Measurements from ENCODE around the gene FARS2.
A peak's percentile ranks its signal among the peaks of the same experiment; 100 is the strongest.
"Not testable (repeated sequence)": the region's sequence is repeated elsewhere in the genome, so short reads cannot be mapped to it uniquely, and the experiment has no call there.

FARS2 gene

GRCh38 chr6:5550631-5551030 is 289.3 kb downstream of the FARS2 start:
- DNase-seq = no peak

- no peak for DNase-seq
These were observed 290.9 kb downstream of the FARS2 start for GRCh38 chr6:5552243-5552642.

GRCh38 chr6:5553767-5554166 is 292.5 kb downstream of the FARS2 start:
- DNase-seq = no peak

- no peak for DNase-seq
These were observed 292.9 kb downstream of the FARS2 start for GRCh38 chr6:5554226-5554625.

GRCh38 chr6:5556011-5556410 is 294.7 kb downstream of the FARS2 start:
- DNase-seq = no peak

GRCh38 chr6:5557506-5557905 is 296.2 kb downstream of the FARS2 start:
- DNase-seq = no peak

- DNase-seq = no peak
These were observed 298.3 kb downstream of the FARS2 start for GRCh38 chr6:5559651-5560050.

GRCh38 chr6:5562277-5562676 is 301.0 kb downstream of the FARS2 start:
- DNase-seq = no peak

GRCh38 chr6:5563086-5563485 is 301.8 kb downstream of the FARS2 start:
- DNase-seq = no peak

- DNase-seq = not testable (repeated sequence)
These were observed 303.4 kb downstream of the FARS2 start for GRCh38 chr6:5564746-5565145.

GRCh38 chr6:5565971-5566370 is 304.7 kb downstream of the FARS2 start:
- DNase-seq = no peak

GRCh38 chr6:5566718-5567117 is 305.4 kb downstream of the FARS2 start:
- no peak for DNase-seq

- no peak for DNase-seq
These were observed 306.0 kb downstream of the FARS2 start for GRCh38 chr6:5567352-5567751.

GRCh38 chr6:5567890-5568289 is 306.6 kb downstream of the FARS2 start:
- no peak for DNase-seq

- no peak for DNase-seq
These were observed 308.2 kb downstream of the FARS2 start for GRCh38 chr6:5569491-5569890.

- no peak for DNase-seq
These were observed 309.3 kb downstream of the FARS2 start for GRCh38 chr6:5570641-5571040.

GRCh38 chr6:5580736-5581581 is 319.6 kb downstream of the FARS2 start:
- DNase-seq = no peak

- no peak for DNase-seq
These were observed 321.4 kb downstream of the FARS2 start for GRCh38 chr6:5582762-5583161.

- no peak for DNase-seq
These were observed 322.2 kb downstream of the FARS2 start for GRCh38 chr6:5583528-5583927.

GRCh38 chr6:5584078-5584482 is 322.8 kb downstream of the FARS2 start:
- DNase-seq = no peak

GRCh38 chr6:5587648-5588047 is 326.3 kb downstream of the FARS2 start:
- DNase-seq = no peak

GRCh38 chr6:5589422-5590141 is 328.3 kb downstream of the FARS2 start:
- DNase-seq = no peak

- DNase-seq = peak; percentile 6
These were observed 328.9 kb downstream of the FARS2 start for GRCh38 chr6:5590187-5590586.

GRCh38 chr6:5592886-5593519 is 331.7 kb downstream of the FARS2 start:
- DNase-seq = no peak

Data from NCI-H510A treated with DMSO at 0.1 percent for 48 hours (cell line).